Measurements from ENCODE around the gene PBX3.
A peak's percentile ranks its signal among the peaks of the same experiment; 100 is the strongest.

PBX3 gene

GRCh38 chr9:125883565-125884217 lies 136.5 kb downstream of the PBX3 start:
- DNase-seq, result no peak

- DNase-seq, result no peak
These were observed 137.0 kb downstream of the PBX3 start for GRCh38 chr9:125884218-125884595.

GRCh38 chr9:125885405-125886034 lies 138.3 kb downstream of the PBX3 start:
- no peak for DNase-seq

GRCh38 chr9:125886365-125886764 lies 139.2 kb downstream of the PBX3 start:
- DNase-seq, result no peak

- DNase-seq, result peak; percentile 48
These were observed 140.0 kb downstream of the PBX3 start for GRCh38 chr9:125887172-125887571.

GRCh38 chr9:125888211-125888610 lies 141.0 kb downstream of the PBX3 start:
- DNase-seq, result no peak

- DNase-seq, result no peak
These were observed 141.9 kb downstream of the PBX3 start for GRCh38 chr9:125889112-125889475.

GRCh38 chr9:125889476-125890419 lies 142.6 kb downstream of the PBX3 start:
- no peak for DNase-seq

GRCh38 chr9:125890826-125891225 lies 143.7 kb downstream of the PBX3 start:
- DNase-seq, result no peak

- DNase-seq, result no peak
These were observed 146.1 kb downstream of the PBX3 start for GRCh38 chr9:125893277-125893676.

- DNase-seq, result no peak
These were observed 147.4 kb downstream of the PBX3 start for GRCh38 chr9:125894566-125894965.

- DNase-seq, result no peak
These were observed 149.2 kb downstream of the PBX3 start for GRCh38 chr9:125896404-125896803.

GRCh38 chr9:125896964-125897363 lies 149.8 kb downstream of the PBX3 start:
- no peak for DNase-seq

GRCh38 chr9:125897481-125897880 lies 150.3 kb downstream of the PBX3 start:
- no peak for DNase-seq

- DNase-seq, result no peak
These were observed 155.0 kb downstream of the PBX3 start for GRCh38 chr9:125902214-125902613.

GRCh38 chr9:125902831-125903512 lies 155.8 kb downstream of the PBX3 start:
- DNase-seq, result no peak

GRCh38 chr9:125904155-125904851 lies 157.1 kb downstream of the PBX3 start:
- DNase-seq, result peak; percentile 24

- DNase-seq, result no peak
These were observed 159.0 kb downstream of the PBX3 start for GRCh38 chr9:125906144-125906543.

- no peak for DNase-seq
These were observed 159.7 kb downstream of the PBX3 start for GRCh38 chr9:125906893-125907292.

- DNase-seq, result no peak
These were observed 161.0 kb downstream of the PBX3 start for GRCh38 chr9:125908136-125908535.

GRCh38 chr9:125908966-125909365 lies 161.8 kb downstream of the PBX3 start:
- no peak for DNase-seq

- no peak for DNase-seq
These were observed 162.3 kb downstream of the PBX3 start for GRCh38 chr9:125909459-125909858.

- DNase-seq, result no peak
These were observed 163.1 kb downstream of the PBX3 start for GRCh38 chr9:125910286-125910685.

All from NCI-H526 treated with DMSO at 0.1 percent for 48 hours (cell line).